DLD1 (cell line): ENCODE measurements around the gene GABRG3.

ENCODE experiments used
- in situ Hi-C: cut with HindIII; loops from 2 replicates; pipeline ENCODE4 v1.10.0; 2017; ENCODE audit warnings: low sequenced_read_pairs

GABRG3 gene

DNA sequence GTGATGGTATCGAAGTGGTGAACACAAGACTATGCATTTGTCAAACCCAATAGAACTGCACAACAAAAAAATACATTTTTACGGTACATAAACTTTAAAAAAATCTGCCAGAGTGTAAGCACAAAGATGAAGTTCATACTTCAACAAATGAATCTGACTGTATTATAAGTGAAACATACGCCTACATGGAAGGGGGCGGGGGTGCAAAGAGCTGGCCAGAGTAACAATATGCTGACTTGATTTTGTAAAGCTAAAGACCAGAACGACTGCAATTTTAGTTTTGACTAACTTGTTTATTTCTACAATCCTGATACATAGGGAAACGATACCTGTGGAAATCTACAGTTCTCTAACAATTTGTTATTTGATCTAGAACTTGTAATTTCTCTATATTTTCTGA, 426.0 kb downstream of the GABRG3 start:
- in situ Hi-C loops, result no loop called here

GRCh38 chr15:27398631-27399161, 427.7 kb downstream of the GABRG3 start:
- in situ Hi-C loops, result no loop called here

DNA sequence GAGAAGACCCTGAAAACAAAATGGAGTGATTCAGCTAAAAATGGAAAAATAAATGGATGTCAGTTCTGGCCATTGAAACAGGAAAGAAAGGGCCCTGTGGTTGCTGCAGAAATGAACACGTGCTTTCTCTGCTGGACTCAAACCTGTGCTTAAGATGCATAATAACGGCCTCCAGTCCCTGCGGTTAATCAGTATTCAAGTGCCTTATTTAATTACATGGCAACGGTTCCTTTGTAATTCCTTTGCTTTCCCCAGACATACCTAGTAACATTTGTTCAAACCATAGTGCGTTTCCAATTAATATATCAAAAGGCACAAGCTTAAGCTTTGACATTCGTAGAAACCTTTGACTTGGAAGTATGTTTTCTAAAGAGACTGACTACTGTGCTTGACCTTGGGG, 428.3 kb downstream of the GABRG3 start:
- in situ Hi-C loops, result no loop called here

GRCh38 chr15:27401471-27401870, 430.5 kb downstream of the GABRG3 start:
- in situ Hi-C loops, result no loop called here

DNA sequence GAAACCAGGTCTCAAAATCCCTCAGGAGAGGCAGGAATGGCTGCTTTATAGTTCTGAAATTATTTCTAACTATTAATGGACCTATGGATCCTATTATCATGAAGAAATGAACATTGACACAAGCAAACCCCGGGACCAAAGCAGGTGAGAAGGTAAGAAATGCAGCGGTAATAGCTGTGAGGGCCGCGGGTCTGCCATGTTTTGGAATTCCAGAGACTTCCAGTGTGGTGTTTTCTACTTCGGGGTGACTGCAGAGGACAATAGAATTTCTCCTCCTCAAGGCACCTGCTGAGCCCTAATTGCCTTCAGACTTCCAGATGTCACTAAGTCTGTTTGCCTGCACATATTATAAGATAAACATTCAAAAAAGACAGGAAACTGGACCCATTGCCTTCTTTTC, 437.4 kb downstream of the GABRG3 start:
- in situ Hi-C loops, result no loop called here

GRCh38 chr15:27410996-27411605, 440.1 kb downstream of the GABRG3 start:
- in situ Hi-C loops, result no loop called here

GRCh38 chr15:27412415-27412814, 441.4 kb downstream of the GABRG3 start:
- in situ Hi-C loops, result no loop called here

- in situ Hi-C loops, result no loop called here
Observed at GRCh38 chr15:27414168-27414870, 443.3 kb downstream of the GABRG3 start.

DNA sequence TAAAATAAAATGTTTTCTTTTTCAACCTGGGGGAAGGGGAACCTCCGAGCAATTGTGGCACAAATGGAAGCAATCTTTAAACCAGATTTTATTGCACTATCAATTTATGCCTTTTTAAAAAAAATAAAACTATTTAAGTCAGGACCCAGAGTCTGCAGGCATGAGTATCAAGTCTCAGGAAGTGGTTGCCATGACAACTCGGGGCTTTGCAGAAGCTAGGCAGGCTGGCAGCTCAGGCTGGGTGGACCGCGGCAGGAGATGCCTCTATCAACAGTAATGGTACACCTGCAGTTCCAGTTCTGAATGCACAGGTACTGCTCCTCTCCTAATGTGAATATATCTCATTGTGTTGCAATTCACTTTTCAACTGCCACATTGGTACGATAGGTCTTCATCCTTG, 447.7 kb downstream of the GABRG3 start:
- in situ Hi-C loops, result no loop called here

DNA sequence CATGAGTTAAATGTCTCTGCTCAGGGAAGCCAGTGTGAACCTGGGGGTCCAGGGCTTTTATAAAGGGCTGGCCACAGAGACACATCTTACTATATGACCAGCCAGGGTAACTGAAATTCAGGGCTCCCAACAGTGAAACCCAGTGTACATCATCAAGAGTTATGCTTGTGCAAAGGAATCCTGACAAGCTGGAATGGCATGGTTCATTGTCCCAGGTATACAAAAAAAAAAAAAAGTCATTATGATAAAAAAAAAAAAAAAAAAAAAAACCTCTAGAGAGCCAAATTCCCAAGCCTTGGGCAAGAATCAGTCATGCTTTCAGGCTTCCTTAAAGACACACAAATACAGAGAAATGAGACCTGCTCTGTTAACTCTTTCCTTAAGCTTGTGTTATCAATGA, 452.0 kb downstream of the GABRG3 start:
- in situ Hi-C loops, result no loop called here

DNA sequence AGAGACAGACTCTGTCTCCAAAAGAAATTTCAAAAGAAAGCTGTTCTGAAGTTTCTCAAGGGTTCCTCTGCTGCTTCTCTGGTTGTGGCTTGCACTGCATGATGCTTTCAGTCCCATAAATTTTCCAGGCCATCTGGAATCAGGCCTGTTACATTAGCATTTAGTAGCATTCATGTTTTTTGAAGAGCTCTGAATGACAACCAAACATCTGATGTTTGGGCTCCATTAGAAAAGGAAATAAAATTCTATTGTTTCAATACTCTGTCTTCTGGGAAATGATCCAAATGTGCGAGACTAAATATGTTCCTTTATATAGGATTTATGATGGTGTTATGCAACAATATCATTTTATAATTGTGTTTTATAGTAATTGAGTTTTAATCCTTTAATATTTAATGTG, 455.8 kb downstream of the GABRG3 start:
- in situ Hi-C loops, result no loop called here

- in situ Hi-C loops, result no loop called here
Observed at GRCh38 chr15:27427276-27427675, 456.3 kb downstream of the GABRG3 start.

GRCh38 chr15:27428151-27428550, 457.2 kb downstream of the GABRG3 start:
- in situ Hi-C loops, result no loop called here

- in situ Hi-C loops, result no loop called here
Observed at GRCh38 chr15:27429577-27429976, 458.6 kb downstream of the GABRG3 start.

- in situ Hi-C loops, result no loop called here
Observed at GRCh38 chr15:27433604-27434003, 462.6 kb downstream of the GABRG3 start.

- in situ Hi-C loops, result no loop called here
Observed at GRCh38 chr15:27438403-27439375, 467.7 kb downstream of the GABRG3 start.

GRCh38 chr15:27441120-27441519, 470.1 kb downstream of the GABRG3 start:
- in situ Hi-C loops, result no loop called here

DNA sequence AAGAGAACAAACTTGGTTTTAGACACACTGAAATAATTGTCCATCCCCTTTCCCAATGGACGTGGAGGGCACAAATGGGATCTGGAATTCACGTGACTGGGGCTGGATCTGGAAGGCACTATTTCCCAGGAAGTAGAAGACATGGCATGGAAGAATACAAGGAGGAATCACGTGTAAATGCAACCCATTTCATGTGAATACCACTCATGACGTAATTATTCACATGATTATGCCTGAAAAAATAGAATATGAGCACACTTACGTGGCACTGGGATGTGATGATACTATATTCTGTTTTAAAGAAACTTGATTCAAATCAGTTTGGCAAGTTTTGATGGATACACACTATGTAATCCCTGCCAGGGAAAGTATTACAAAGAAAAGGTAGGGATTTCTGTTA, 477.3 kb downstream of the GABRG3 start:
- in situ Hi-C loops, result no loop called here

DNA sequence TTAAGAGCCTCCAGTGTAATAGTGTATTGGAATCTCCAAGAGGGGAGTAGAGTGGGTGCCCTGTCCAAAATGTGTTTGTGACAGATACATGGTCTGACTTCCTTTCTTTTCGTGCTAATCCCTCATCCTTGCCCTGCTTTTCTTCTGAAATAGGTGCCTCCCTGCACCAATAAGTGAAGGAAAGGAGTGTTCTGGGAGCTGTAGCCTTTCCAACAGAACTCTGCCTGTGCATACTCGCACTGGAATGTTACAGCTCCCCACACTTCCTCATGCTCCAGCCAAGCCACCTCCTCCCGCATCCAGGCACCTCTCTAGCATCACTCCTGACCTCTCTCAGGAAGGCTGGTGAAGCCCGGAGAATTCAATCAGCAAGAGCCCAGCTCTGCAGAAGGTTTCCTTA, 478.0 kb downstream of the GABRG3 start:
- in situ Hi-C loops, result no loop called here

GRCh38 chr15:27449941-27450340, 479.0 kb downstream of the GABRG3 start:
- in situ Hi-C loops, result no loop called here

GRCh38 chr15:27454281-27455075, 483.5 kb downstream of the GABRG3 start:
- in situ Hi-C loops, result no loop called here
